ENCODE results near the gene MEMO1. TPM values are rescaled to one million over a fixed set of nuclear protein-coding genes. Genes with fewer than 3 reads are reported as not detected.
"Not testable (repeated sequence)": the region's sequence is repeated elsewhere in the genome, so short reads cannot be mapped to it uniquely, and the experiment has no call there.

The MEMO1 gene
- total RNA-seq, 1 donor from 2014 or later: 59.6 TPM

DNA sequence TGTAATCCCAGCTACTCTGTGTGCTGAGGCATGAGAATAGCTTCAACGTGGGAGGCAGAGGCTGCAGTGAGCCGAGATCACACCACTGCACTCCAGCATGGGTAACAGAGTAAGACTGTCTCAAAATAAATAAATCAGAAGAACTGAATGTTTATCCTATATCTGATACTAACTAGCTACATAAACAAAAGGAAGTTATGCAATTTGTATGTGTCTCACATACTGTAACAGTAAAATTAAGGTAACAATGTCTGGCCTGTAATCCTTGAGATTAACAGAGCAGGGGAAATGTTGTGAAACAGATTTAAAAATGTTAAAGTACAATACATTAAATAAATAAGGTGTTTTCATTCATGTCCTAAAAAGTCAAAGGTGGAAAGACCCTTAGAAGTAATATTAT, 150.8 kb downstream of the MEMO1 start:
- Mint-ChIP-seq H3K4me3 (ENCODE audit: unreplicated experiment) (no peak overlapping the region), H3K27ac (ENCODE audit: unreplicated experiment) (no peak overlapping the region), H3K27me3 (ENCODE audit: unreplicated experiment) (no peaks in the 10 kb centered on the region)

DNA sequence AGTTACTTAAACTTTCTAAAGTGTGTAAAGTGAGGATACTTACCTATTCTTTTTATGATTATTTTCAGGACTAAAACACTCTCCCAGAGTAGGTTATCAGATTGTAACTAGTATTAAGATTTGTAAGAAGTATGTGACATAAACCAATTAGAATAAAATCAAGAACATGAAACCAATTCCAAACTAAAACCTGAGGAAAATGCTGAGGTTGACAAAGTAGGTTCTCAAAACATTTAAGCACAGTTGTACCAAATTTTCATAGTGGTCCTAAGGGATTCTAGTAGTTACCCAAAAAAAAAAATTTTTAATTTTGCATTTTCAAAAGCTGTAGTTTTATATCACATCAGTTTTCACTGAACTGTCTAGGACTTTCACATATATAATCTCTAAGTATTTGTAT, 157.3 kb downstream of the MEMO1 start:
- Mint-ChIP-seq H3K9me3 (ENCODE audit: unreplicated experiment) (no peaks in the 10 kb centered on the region), H3K4me3 (ENCODE audit: unreplicated experiment) (no peak overlapping the region), H3K4me1 (ENCODE audit: unreplicated experiment) (no peaks in the 10 kb centered on the region), H3K36me3 (ENCODE audit: low read depth, unreplicated experiment) (no peaks in the 10 kb centered on the region), H3K27ac (ENCODE audit: unreplicated experiment) (no peak overlapping the region), H3K27me3 (ENCODE audit: unreplicated experiment) (peaks cover 1% of the 10 kb centered on the region)
- DNase-seq (ENCODE audit: low spot score): no peak
- TF ChIP-seq, protein P1, sequence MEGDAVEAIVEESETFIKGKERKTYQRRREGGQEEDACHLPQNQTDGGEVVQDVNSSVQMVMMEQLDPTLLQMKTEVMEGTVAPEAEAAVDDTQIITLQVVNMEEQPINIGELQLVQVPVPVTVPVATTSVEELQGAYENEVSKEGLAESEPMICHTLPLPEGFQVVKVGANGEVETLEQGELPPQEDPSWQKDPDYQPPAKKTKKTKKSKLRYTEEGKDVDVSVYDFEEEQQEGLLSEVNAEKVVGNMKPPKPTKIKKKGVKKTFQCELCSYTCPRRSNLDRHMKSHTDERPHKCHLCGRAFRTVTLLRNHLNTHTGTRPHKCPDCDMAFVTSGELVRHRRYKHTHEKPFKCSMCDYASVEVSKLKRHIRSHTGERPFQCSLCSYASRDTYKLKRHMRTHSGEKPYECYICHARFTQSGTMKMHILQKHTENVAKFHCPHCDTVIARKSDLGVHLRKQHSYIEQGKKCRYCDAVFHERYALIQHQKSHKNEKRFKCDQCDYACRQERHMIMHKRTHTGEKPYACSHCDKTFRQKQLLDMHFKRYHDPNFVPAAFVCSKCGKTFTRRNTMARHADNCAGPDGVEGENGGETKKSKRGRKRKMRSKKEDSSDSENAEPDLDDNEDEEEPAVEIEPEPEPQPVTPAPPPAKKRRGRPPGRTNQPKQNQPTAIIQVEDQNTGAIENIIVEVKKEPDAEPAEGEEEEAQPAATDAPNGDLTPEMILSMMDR (IDR thresholded peaks at IDR 0.05; ENCODE audit: unreplicated experiment): no peak

More for the DNA sequence above, 150.8 kb downstream of the MEMO1 start:
- peaks cover 2% of the 10 kb centered on the region for H3K4me1 Mint-ChIP-seq (ENCODE audit: unreplicated experiment)
- no peaks in the 10 kb centered on the region for H3K36me3 Mint-ChIP-seq (ENCODE audit: low read depth, unreplicated experiment)
- TF ChIP-seq, protein P1 (IDR thresholded peaks at IDR 0.05; ENCODE audit: unreplicated experiment): no peak
- no peaks in the 10 kb centered on the region for H3K9me3 Mint-ChIP-seq (ENCODE audit: unreplicated experiment)
- DNase-seq (ENCODE audit: low spot score): no peak

DNA sequence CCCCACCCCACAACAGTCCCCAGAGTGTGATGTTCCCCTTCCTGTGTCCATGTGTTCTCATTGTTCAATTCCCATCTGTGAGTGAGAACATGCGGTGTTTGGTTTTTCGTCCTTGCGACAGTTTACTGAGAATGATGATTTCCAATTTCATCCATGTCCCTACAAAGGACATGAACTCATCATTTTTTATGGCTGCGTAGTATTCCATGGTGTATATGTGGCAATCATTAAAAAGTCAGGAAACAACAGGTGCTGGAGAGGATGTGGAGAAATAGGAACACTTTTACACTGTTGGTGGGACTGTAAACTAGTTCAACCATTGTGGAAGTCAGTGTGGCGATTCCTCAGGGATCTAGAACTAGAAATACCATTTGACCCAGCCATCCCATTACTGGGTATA, 168.7 kb downstream of the MEMO1 start:
- H3K4me3 Mint-ChIP-seq (ENCODE audit: unreplicated experiment); DNase-seq (ENCODE audit: low spot score); H3K4me1 Mint-ChIP-seq (ENCODE audit: unreplicated experiment); H3K27me3 Mint-ChIP-seq (ENCODE audit: unreplicated experiment); H3K36me3 Mint-ChIP-seq (ENCODE audit: low read depth, unreplicated experiment); H3K27ac Mint-ChIP-seq (ENCODE audit: unreplicated experiment); H3K9me3 Mint-ChIP-seq (ENCODE audit: unreplicated experiment): not testable (repeated sequence)

DNA sequence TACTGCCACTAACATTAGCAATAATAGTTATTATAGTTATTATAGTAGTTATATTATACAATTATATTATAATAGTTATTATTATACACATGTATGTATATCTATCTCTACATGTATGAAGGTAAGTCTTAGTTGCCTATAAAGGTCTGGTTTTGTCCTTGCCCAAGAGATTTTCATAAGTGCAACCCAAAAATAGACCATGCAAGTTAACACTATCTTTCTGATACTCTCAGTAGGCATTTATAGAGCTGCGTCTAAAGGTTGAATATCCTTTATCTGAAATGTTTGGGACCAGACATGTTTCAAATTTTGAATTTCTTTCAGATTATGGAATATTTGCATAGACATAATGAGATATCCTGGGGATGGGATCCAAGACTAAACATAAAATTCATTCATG, 175.4 kb downstream of the MEMO1 start:
- no peaks in the 10 kb centered on the region for H3K9me3 Mint-ChIP-seq (ENCODE audit: unreplicated experiment)
- TF ChIP-seq, protein P1 (IDR thresholded peaks at IDR 0.05; ENCODE audit: unreplicated experiment): no peak
- peaks cover 1% of the 10 kb centered on the region for H3K27me3 Mint-ChIP-seq (ENCODE audit: unreplicated experiment)
- no peak overlapping the region for H3K4me3 Mint-ChIP-seq (ENCODE audit: unreplicated experiment)
- no peak for DNase-seq (ENCODE audit: low spot score)
- no peaks in the 10 kb centered on the region for H3K36me3 Mint-ChIP-seq (ENCODE audit: low read depth, unreplicated experiment)
- no peak overlapping the region for H3K27ac Mint-ChIP-seq (ENCODE audit: unreplicated experiment)
- no peaks in the 10 kb centered on the region for H3K4me1 Mint-ChIP-seq (ENCODE audit: unreplicated experiment)

DNA sequence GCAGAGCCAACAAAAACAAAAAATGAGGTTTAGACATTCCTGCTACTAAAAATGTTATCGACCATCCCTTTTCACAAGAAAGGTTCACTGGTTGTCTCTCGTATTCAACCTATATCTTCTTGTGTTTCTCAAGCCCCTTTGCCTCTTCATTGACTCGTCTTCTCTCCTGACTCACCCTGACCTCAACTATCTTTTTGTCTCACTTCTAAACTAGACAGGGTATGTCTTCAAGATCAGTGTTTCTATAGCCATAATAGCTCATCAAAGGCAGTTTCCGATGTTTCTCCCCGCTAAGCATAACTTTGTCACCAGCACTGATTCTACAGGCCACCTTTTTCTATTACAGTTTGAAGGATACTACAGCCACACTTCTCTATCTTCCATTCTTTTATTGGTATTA, 178.4 kb downstream of the MEMO1 start:
- Mint-ChIP-seq H3K36me3 (ENCODE audit: low read depth, unreplicated experiment) (no peaks in the 10 kb centered on the region), H3K9me3 (ENCODE audit: unreplicated experiment) (no peaks in the 10 kb centered on the region), H3K27ac (ENCODE audit: unreplicated experiment) (no peak overlapping the region), H3K4me3 (ENCODE audit: unreplicated experiment) (no peak overlapping the region), H3K27me3 (ENCODE audit: unreplicated experiment) (peaks cover 1% of the 10 kb centered on the region), H3K4me1 (ENCODE audit: unreplicated experiment) (no peaks in the 10 kb centered on the region)
- no peak for DNase-seq (ENCODE audit: low spot score)
- TF ChIP-seq, protein P1 (IDR thresholded peaks at IDR 0.05; ENCODE audit: unreplicated experiment): no peak

DNA sequence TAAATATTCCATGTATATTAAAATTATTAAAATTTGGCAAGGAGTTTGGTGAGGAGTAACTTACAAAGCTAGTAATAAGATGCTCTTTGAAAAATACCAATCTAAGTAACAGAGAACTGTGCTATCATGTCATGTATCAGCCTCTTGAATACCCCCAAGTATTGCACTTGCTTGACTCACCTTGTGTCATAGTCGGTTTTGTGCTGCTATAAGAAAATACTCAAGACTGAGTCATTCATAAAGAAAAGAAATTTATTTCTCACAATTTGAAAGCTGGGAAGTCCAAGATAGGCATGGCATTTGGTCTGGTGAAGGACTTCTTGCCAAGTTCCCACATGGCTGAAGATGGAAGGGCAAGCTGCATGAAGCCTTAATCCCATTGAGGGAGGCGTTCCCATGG, 179.2 kb downstream of the MEMO1 start:
- no peak overlapping the region for H3K27ac Mint-ChIP-seq (ENCODE audit: unreplicated experiment)
- TF ChIP-seq, protein P1 (IDR thresholded peaks at IDR 0.05; ENCODE audit: unreplicated experiment): no peak
- peaks cover 1% of the 10 kb centered on the region for H3K27me3 Mint-ChIP-seq (ENCODE audit: unreplicated experiment)
- no peak for DNase-seq (ENCODE audit: low spot score)
- no peak overlapping the region for H3K4me3 Mint-ChIP-seq (ENCODE audit: unreplicated experiment)
- no peaks in the 10 kb centered on the region for H3K36me3 Mint-ChIP-seq (ENCODE audit: low read depth, unreplicated experiment)
- H3K4me1 Mint-ChIP-seq (ENCODE audit: unreplicated experiment): no peaks in the 10 kb centered on the region
- H3K9me3 Mint-ChIP-seq (ENCODE audit: unreplicated experiment): peaks cover 1% of the 10 kb centered on the region
